HEK293 (cell line): ENCODE results near the gene TPD52L2.

Experiments used
- CTCF ChIA-PET: fragments of 350-600 bp; formaldehyde crosslinking; extraction: SDS; loops from one replicate; lab custom pipeline; 2021; ENCODE audit warnings: antibody characterized with exemption; lab: Yijun Ruan, JAX
- POLR2A ChIA-PET: fragments of 300-600 bp; formaldehyde crosslinking; extraction: SDS; loops from one replicate; lab custom pipeline; 2020; ENCODE audit warnings: antibody characterized with exemption, inconsistent platforms; lab: Yijun Ruan, JAX
- H3K27ac ChIP-seq: fragments of 200-500 bp; sonication (Bioruptor generic); 2 replicates; pipeline ENCODE4 v1.5.1; 2014; ENCODE audit warnings: low read depth, low read length, control low read depth, inconsistent platforms; ENCODE audit errors: extremely low read depth
- H3K36me3 ChIP-seq, 2 experiments: fragments of 200-500 bp in 1 of 2; sonication (Bioruptor generic) in 1 of 2; 1 replicate in 1 of 2; 2 replicates in 1 of 2; pipeline ENCODE4 v1.5.1; 2014 to 2017; ENCODE audit warnings: inconsistent platforms in 2 of 2, low read length in 2 of 2; ENCODE audit not compliant: control insufficient read depth in 2 of 2, insufficient read depth in 1 of 2
- H3K4me1 ChIP-seq: fragments of 200-500 bp; sonication (Bioruptor generic); 2 replicates; pipeline ENCODE4 v1.5.1; 2014; ENCODE audit warnings: mild to moderate bottlenecking, low read length, inconsistent platforms; ENCODE audit not compliant: control insufficient read depth, insufficient read depth
- H3K4me3 ChIP-seq: 2 replicates; pipeline ENCODE4 v1.5.1; 2011; ENCODE audit warnings: low read depth, mild to moderate bottlenecking, control low read depth, low read length, moderate library complexity
- H3K9me3 ChIP-seq: fragments of 200-500 bp; sonication (Bioruptor generic); 2 replicates; pipeline ENCODE4 v1.5.1; 2014; ENCODE audit warnings: low read depth, low read length, inconsistent platforms; ENCODE audit not compliant: control insufficient read depth, insufficient read depth
- GLI4 ChIP-seq: fragments of 450-650 bp; formaldehyde crosslinking; IDR thresholded peaks from 2 replicates; pipeline ENCODE4 v1.5.1; 2016; ENCODE audit warnings: missing biosample characterization, missing genetic modification characterization
- GLIS2 ChIP-seq: fragments of 450-650 bp; formaldehyde crosslinking; IDR thresholded peaks from 2 replicates; pipeline ENCODE4 v1.5.1; 2016; ENCODE audit warnings: missing biosample characterization, missing genetic modification characterization
- HOXA7 ChIP-seq: sonication (generic); formaldehyde crosslinking; IDR thresholded peaks from 2 replicates; pipeline ENCODE4 v1.8.1; 2022; ENCODE audit warnings: missing genetic modification reagents, borderline replicate concordance
- KLF9 ChIP-seq: fragments of 450-650 bp; formaldehyde crosslinking; IDR thresholded peaks from 2 replicates; pipeline ENCODE4 v1.5.1; 2016; ENCODE audit warnings: missing biosample characterization, missing genetic modification characterization, low read depth
- SCRT1 ChIP-seq: fragments of 450-650 bp; formaldehyde crosslinking; IDR thresholded peaks from 2 replicates; pipeline ENCODE4 v1.5.1; 2016; ENCODE audit warnings: missing biosample characterization, missing genetic modification characterization, borderline replicate concordance
- SP2 ChIP-seq: fragments of 450-650 bp; formaldehyde crosslinking; IDR thresholded peaks from 2 replicates; pipeline ENCODE4 v1.5.1; 2016; ENCODE audit warnings: missing biosample characterization, missing genetic modification characterization
- TCF7L2 ChIP-seq: IDR thresholded peaks from 2 replicates; pipeline ENCODE4 v1.6.1; 2011; ENCODE audit warnings: low read depth, mild to moderate bottlenecking, inconsistent platforms, low read length, moderate library complexity, borderline replicate concordance
- TRIM28 ChIP-seq: IDR thresholded peaks from 2 replicates; pipeline ENCODE4 v1.6.1; 2011; ENCODE audit warnings: low read length, control low read depth, borderline replicate concordance
- YY2 ChIP-seq: fragments of 450-650 bp; formaldehyde crosslinking; IDR thresholded peaks from 2 replicates; pipeline ENCODE4 v1.5.1; 2016; ENCODE audit warnings: missing biosample characterization, missing genetic modification characterization
- ZFP41 ChIP-seq: fragments of 450-650 bp; formaldehyde crosslinking; IDR thresholded peaks from 2 replicates; pipeline ENCODE4 v1.5.1; 2016; ENCODE audit warnings: missing biosample characterization, missing genetic modification characterization, borderline replicate concordance
- ZFP69B ChIP-seq: fragments of 450-650 bp; formaldehyde crosslinking; IDR thresholded peaks from 2 replicates; pipeline ENCODE4 v1.5.1; 2016; ENCODE audit warnings: missing biosample characterization, missing genetic modification characterization
- ZNF132 ChIP-seq: fragments of 450-650 bp; formaldehyde crosslinking; IDR thresholded peaks from 2 replicates; pipeline ENCODE4 v1.5.1; 2017; ENCODE audit warnings: missing biosample characterization, missing genetic modification characterization, borderline replicate concordance
- ZNF175 ChIP-seq: fragments of 450-650 bp; formaldehyde crosslinking; IDR thresholded peaks from 2 replicates; pipeline ENCODE4 v1.5.1; 2016; ENCODE audit warnings: missing biosample characterization, missing genetic modification characterization
- ZNF184 ChIP-seq: fragments of 450-650 bp; IDR thresholded peaks from 2 replicates; pipeline ENCODE4 v1.5.1; 2018; ENCODE audit warnings: missing biosample characterization, mild to moderate bottlenecking, missing genetic modification characterization
- ZNF239 ChIP-seq: fragments of 450-650 bp; formaldehyde crosslinking; IDR thresholded peaks from 2 replicates; pipeline ENCODE4 v1.5.1; 2016; ENCODE audit warnings: missing biosample characterization, missing genetic modification characterization
- ZNF311 ChIP-seq: fragments of 450-650 bp; formaldehyde crosslinking; IDR thresholded peaks from 2 replicates; pipeline ENCODE4 v1.5.1; 2017; ENCODE audit warnings: missing biosample characterization, missing genetic modification characterization, borderline replicate concordance
- ZNF37A ChIP-seq: fragments of 450-650 bp; IDR thresholded peaks from 2 replicates; pipeline ENCODE4 v1.5.1; 2018; ENCODE audit warnings: missing biosample characterization, missing genetic modification characterization
- ZNF501 ChIP-seq: fragments of 450-650 bp; formaldehyde crosslinking; IDR thresholded peaks from 2 replicates; pipeline ENCODE4 v1.5.1; 2016; ENCODE audit warnings: missing biosample characterization, missing genetic modification characterization
- ZNF571 ChIP-seq: fragments of 450-650 bp; formaldehyde crosslinking; IDR thresholded peaks from 2 replicates; pipeline ENCODE4 v1.5.0; 2017; ENCODE audit warnings: missing biosample characterization, missing genetic modification characterization
- ZNF600 ChIP-seq: fragments of 450-650 bp; formaldehyde crosslinking; IDR thresholded peaks from 2 replicates; pipeline ENCODE4 v1.5.1; 2016; ENCODE audit warnings: missing biosample characterization, missing genetic modification characterization
- ZNF623 ChIP-seq: fragments of 450-650 bp; formaldehyde crosslinking; IDR thresholded peaks from 2 replicates; pipeline ENCODE4 v1.5.1; 2016; ENCODE audit warnings: missing biosample characterization, missing genetic modification characterization
- ZNF670 ChIP-seq: fragments of 450-650 bp; formaldehyde crosslinking; IDR thresholded peaks from 2 replicates; pipeline ENCODE4 v1.5.1; 2016; ENCODE audit warnings: missing biosample characterization, missing genetic modification characterization, low read depth
- ZNF791 ChIP-seq: fragments of 450-650 bp; formaldehyde crosslinking; IDR thresholded peaks from 2 replicates; pipeline ENCODE4 v1.5.1; 2016; ENCODE audit warnings: missing biosample characterization, missing genetic modification characterization
- ZNF792 ChIP-seq: fragments of 450-650 bp; formaldehyde crosslinking; IDR thresholded peaks from 2 replicates; pipeline ENCODE4 v1.5.1; 2016; ENCODE audit warnings: missing biosample characterization, missing genetic modification characterization
- ZNF830 ChIP-seq: fragments of 450-650 bp; IDR thresholded peaks from 2 replicates; pipeline ENCODE4 v1.5.0; 2018; ENCODE audit warnings: missing biosample characterization, missing genetic modification characterization, low read depth, mild to moderate bottlenecking, moderate library complexity
- TF ChIP-seq, protein P1 (sequence below): fragments of 450-650 bp; formaldehyde crosslinking; IDR thresholded peaks from 2 replicates; pipeline ENCODE4 v1.5.1; 2016; ENCODE audit warnings: missing biosample characterization, missing genetic modification characterization
- TF ChIP-seq, protein P2 (sequence below): IDR thresholded peaks from 2 replicates; pipeline ENCODE4 v1.6.1; 2011; ENCODE audit warnings: mild to moderate bottlenecking, low read depth, low read length, borderline replicate concordance
- TF ChIP-seq, protein P3 (sequence below): fragments of 450-650 bp; formaldehyde crosslinking; IDR thresholded peaks from 2 replicates; pipeline ENCODE4 v1.5.0; 2017; ENCODE audit warnings: missing biosample characterization, missing genetic modification characterization, borderline replicate concordance
- TF ChIP-seq, protein P4 (sequence below): fragments of 450-650 bp; formaldehyde crosslinking; IDR thresholded peaks from 2 replicates; pipeline ENCODE4 v1.5.1; 2016; ENCODE audit warnings: missing biosample characterization, missing genetic modification characterization
- TF ChIP-seq, protein P5 (sequence below): fragments of 450-650 bp; formaldehyde crosslinking; IDR thresholded peaks from 2 replicates; pipeline ENCODE4 v1.5.1; 2016; ENCODE audit warnings: missing biosample characterization, missing genetic modification characterization

The TPD52L2 gene

DNA sequence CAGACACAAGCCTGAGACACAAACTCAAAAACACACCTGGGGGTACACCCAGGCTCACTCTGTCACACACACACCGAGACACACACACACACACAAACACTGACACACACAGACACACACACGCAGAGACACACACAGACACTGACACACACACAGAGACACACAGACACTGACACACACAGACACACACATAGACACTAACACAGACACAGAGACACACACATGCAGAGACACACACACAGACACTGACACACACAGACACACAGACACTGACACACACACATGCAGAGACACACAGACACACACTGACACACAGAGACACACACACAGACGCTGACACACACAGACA, 18.2 kb upstream of the TPD52L2 start (continued):
- TF ChIP-seq ZNF311 (tag by site-specific recombination) (0 out of 2 replicates have a peak, but pooled peaks have one; percentile 87), ZNF670 (no peak), KLF9 (tag by site-specific recombination) (no peak), ZNF600 (tag by site-specific recombination) (no peak), ZNF791 (tag by site-specific recombination) (peak; percentile 67; the same call in 1 of the 2 replicates), YY2 (tag by site-specific recombination) (no peak), GLI4 (tag by site-specific recombination) (no peak), ZNF37A (tag by site-specific recombination) (no peak), TCF7L2 (no peak), ZNF239 (tag by site-specific recombination) (0 out of 2 replicates have a peak, but pooled peaks have one; percentile 10), TRIM28 (no peak), ZNF830 (tag by site-specific recombination) (no peak), ZNF571 (tag by site-specific recombination) (no peak)
- TF ChIP-seq, protein P1, sequence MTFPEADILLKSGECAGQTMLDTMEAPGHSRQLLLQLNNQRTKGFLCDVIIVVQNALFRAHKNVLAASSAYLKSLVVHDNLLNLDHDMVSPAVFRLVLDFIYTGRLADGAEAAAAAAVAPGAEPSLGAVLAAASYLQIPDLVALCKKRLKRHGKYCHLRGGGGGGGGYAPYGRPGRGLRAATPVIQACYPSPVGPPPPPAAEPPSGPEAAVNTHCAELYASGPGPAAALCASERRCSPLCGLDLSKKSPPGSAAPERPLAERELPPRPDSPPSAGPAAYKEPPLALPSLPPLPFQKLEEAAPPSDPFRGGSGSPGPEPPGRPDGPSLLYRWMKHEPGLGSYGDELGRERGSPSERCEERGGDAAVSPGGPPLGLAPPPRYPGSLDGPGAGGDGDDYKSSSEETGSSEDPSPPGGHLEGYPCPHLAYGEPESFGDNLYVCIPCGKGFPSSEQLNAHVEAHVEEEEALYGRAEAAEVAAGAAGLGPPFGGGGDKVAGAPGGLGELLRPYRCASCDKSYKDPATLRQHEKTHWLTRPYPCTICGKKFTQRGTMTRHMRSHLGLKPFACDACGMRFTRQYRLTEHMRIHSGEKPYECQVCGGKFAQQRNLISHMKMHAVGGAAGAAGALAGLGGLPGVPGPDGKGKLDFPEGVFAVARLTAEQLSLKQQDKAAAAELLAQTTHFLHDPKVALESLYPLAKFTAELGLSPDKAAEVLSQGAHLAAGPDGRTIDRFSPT (tag by site-specific recombination) = no peak
- TF ChIP-seq, protein P2, sequence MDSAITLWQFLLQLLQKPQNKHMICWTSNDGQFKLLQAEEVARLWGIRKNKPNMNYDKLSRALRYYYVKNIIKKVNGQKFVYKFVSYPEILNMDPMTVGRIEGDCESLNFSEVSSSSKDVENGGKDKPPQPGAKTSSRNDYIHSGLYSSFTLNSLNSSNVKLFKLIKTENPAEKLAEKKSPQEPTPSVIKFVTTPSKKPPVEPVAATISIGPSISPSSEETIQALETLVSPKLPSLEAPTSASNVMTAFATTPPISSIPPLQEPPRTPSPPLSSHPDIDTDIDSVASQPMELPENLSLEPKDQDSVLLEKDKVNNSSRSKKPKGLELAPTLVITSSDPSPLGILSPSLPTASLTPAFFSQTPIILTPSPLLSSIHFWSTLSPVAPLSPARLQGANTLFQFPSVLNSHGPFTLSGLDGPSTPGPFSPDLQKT = no peak
- TF ChIP-seq, protein P3, sequence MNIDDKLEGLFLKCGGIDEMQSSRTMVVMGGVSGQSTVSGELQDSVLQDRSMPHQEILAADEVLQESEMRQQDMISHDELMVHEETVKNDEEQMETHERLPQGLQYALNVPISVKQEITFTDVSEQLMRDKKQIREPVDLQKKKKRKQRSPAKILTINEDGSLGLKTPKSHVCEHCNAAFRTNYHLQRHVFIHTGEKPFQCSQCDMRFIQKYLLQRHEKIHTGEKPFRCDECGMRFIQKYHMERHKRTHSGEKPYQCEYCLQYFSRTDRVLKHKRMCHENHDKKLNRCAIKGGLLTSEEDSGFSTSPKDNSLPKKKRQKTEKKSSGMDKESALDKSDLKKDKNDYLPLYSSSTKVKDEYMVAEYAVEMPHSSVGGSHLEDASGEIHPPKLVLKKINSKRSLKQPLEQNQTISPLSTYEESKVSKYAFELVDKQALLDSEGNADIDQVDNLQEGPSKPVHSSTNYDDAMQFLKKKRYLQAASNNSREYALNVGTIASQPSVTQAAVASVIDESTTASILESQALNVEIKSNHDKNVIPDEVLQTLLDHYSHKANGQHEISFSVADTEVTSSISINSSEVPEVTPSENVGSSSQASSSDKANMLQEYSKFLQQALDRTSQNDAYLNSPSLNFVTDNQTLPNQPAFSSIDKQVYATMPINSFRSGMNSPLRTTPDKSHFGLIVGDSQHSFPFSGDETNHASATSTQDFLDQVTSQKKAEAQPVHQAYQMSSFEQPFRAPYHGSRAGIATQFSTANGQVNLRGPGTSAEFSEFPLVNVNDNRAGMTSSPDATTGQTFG = 0 out of 2 replicates have a peak, but pooled peaks have one; percentile 62
- TF ChIP-seq, protein P4, sequence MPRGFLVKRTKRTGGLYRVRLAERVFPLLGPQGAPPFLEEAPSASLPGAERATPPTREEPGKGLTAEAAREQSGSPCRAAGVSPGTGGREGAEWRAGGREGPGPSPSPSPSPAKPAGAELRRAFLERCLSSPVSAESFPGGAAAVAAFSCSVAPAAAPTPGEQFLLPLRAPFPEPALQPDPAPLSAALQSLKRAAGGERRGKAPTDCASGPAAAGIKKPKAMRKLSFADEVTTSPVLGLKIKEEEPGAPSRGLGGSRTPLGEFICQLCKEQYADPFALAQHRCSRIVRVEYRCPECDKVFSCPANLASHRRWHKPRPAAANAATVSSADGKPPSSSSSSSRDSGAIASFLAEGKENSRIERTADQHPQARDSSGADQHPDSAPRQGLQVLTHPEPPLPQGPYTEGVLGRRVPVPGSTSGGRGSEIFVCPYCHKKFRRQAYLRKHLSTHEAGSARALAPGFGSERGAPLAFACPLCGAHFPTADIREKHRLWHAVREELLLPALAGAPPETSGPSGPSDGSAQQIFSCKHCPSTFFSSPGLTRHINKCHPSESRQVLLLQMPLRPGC = peak; percentile 33; the same call in 1 of the 2 replicates

DNA sequence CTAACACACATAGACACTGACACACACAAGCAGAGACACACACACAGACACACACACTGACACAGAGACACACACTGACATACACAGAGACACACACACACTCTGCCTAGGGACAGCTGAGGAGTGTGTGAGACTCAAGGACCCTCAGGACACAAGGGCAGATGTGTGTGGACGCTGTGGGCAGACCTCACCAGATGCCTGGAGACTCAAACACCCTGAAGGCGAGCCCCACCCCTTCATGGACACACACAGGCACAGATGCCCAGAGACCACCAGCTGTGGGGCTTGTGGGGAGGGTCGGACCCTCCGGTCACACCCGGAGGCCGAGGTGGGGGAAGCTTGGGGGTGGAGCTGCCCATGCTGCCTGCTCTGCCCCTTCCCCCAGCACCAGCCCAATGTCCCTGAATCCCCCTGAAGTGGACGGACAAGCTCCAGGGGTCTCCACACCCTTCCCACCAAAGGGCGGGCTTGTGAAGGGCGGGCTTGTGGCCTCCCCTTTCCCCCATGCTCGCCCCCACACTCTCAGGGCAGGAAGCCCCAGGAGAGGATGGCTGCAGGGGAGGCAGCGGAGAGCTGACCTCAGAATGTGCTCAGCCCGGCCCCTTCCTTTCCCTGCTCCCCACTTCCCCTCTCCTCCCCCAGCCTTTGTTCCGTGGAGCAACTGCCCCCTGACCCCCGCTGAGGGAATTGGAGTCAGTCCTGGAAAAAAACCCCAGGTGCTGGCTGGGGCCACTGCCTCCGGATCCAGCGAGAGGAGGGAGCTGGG, 17.6 kb upstream of the TPD52L2 start:
- no peaks in the 10 kb centered on the region for H3K36me3 ChIP-seq
- no peak overlapping the region for H3K27ac ChIP-seq
- no peaks in the 10 kb centered on the region for H3K9me3 ChIP-seq
- no peaks in the 10 kb centered on the region for H3K4me1 ChIP-seq
- CTCF ChIA-PET = no interaction called here
- H3K4me3 ChIP-seq = no peak overlapping the region
- POLR2A ChIA-PET = interaction anchor here (1.2 kb wide), 1 partner anchor 18 kb away, joined by 4 read pairs; the partner anchor contains the start of gene TPD52L2
- TF ChIP-seq ZNF184 (no peak), HOXA7 (CRISPR knock-in tag) (no peak), ZNF132 (tag by site-specific recombination) (no peak), ZNF175 (tag by site-specific recombination) (no peak), SCRT1 (tag by site-specific recombination) (no peak), GLI4 (tag by site-specific recombination) (no peak), ZNF623 (tag by site-specific recombination) (no peak), GLIS2 (tag by site-specific recombination) (peak; percentile 34), SP2 (tag by site-specific recombination) (0 out of 2 replicates have a peak, but pooled peaks have one; percentile 11), ZNF792 (no peak), ZFP41 (tag by site-specific recombination) (no peak), ZFP69B (no peak), ZNF501 (tag by site-specific recombination) (no peak)
- TF ChIP-seq, protein P5, sequence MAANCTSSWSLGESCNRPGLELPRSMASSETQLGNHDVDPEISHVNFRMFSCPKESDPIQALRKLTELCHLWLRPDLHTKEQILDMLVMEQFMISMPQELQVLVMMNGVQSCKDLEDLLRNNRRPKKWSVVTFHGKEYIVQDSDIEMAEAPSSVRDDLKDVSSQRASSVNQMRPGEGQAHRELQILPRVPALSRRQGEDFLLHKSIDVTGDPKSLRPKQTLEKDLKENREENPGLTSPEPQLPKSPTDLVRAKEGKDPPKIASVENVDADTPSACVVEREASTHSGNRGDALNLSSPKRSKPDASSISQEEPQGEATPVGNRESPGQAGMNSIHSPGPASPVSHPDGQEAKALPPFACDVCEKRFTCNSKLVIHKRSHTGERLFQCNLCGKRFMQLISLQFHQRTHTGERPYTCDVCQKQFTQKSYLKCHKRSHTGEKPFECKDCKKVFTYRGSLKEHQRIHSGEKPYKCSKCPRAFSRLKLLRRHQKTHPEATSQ (tag by site-specific recombination) = no peak
